OCI-LY1 (cell line): ENCODE measurements around the gene ALDH1A3.
A peak's percentile ranks its signal among the peaks of the same experiment; 100 is the strongest.

ENCODE experiments used
- H2AFZ ChIP-seq: fragments of 200-600 bp; sonication (generic), shearing (Covaris generic); 2 replicates; pipeline ENCODE4 v1.6.0; 2014; ENCODE audit warnings: antibody characterized with exemption, mild to moderate bottlenecking, low read length
- H3F3A ChIP-seq: fragments of 200-600 bp; sonication (generic), shearing (Covaris generic); 2 replicates; pipeline ENCODE4 v1.6.0; 2014; ENCODE audit warnings: mild to moderate bottlenecking, antibody characterized with exemption, low read length, moderate library complexity; ENCODE audit not compliant: insufficient read depth
- H3K27ac ChIP-seq: fragments of 200-600 bp; sonication (generic); 2 replicates; pipeline ENCODE4 v1.5.1; 2014; ENCODE audit warnings: low read length, mixed run types, mild to moderate bottlenecking, low read depth; ENCODE audit not compliant: poor library complexity, severe bottlenecking
- H3K27me3 ChIP-seq: fragments of 200-600 bp; sonication (generic); 2 replicates; pipeline ENCODE4 v1.6.0; 2014; ENCODE audit warnings: antibody characterized with exemption, mild to moderate bottlenecking, low read length, moderate library complexity; ENCODE audit not compliant: insufficient read depth
- H3K36me3 ChIP-seq: fragments of 200-600 bp; sonication (generic); 2 replicates; pipeline ENCODE4 v1.6.1; 2014; ENCODE audit warnings: mild to moderate bottlenecking, antibody characterized with exemption, low read length, moderate library complexity, mixed read lengths; ENCODE audit not compliant: insufficient read depth
- H3K4me1 ChIP-seq: fragments of 200-600 bp; sonication (generic); 2 replicates; pipeline ENCODE4 v1.5.1; 2014; ENCODE audit warnings: mild to moderate bottlenecking, low read length, moderate library complexity; ENCODE audit not compliant: insufficient read depth, severe bottlenecking
- H3K4me2 ChIP-seq: fragments of 200-600 bp; sonication (generic), shearing (Covaris generic); 2 replicates; pipeline ENCODE4 v1.6.1; 2014; ENCODE audit warnings: low read length
- H3K4me3 ChIP-seq: fragments of 200-600 bp; sonication (generic); 2 replicates; pipeline ENCODE4 v1.5.1; 2014; ENCODE audit warnings: low read length, low read depth, mild to moderate bottlenecking, mixed read lengths; ENCODE audit not compliant: poor library complexity, severe bottlenecking
- H3K79me2 ChIP-seq: fragments of 200-600 bp; shearing (Covaris generic); 2 replicates; pipeline ENCODE4 v1.6.1; 2016; ENCODE audit warnings: mixed run types, low read length, mixed read lengths; ENCODE audit not compliant: insufficient read depth
- H3K9ac ChIP-seq: fragments of 200-600 bp; sonication (generic), shearing (Covaris generic); 2 replicates; pipeline ENCODE4 v1.6.1; 2014; ENCODE audit warnings: mild to moderate bottlenecking, low read length, mixed read lengths
- H3K9me2 ChIP-seq: fragments of 200-600 bp; sonication (generic), shearing (Covaris generic); 2 replicates; pipeline ENCODE4 v1.6.1; 2014; ENCODE audit warnings: low read depth, mild to moderate bottlenecking, low read length, mixed read lengths
- H3K9me3 ChIP-seq: fragments of 200-600 bp; shearing (Covaris generic); 2 replicates; pipeline ENCODE4 v1.6.1; 2014; ENCODE audit warnings: low read length, mixed read lengths
- H4K20me1 ChIP-seq: fragments of 200-600 bp; sonication (generic), shearing (Covaris generic); 2 replicates; pipeline ENCODE4 v1.6.0; 2016; ENCODE audit warnings: mild to moderate bottlenecking, low read length; ENCODE audit not compliant: insufficient read depth
- EZH2 ChIP-seq: fragments of 200-600 bp; sonication (generic), shearing (Covaris generic); IDR thresholded peaks from 2 replicates; pipeline ENCODE4 v1.8.0; 2017; ENCODE audit warnings: borderline replicate concordance, mixed run types, mild to moderate bottlenecking, antibody characterized with exemption, low read length, moderate library complexity, mixed read lengths
- TF ChIP-seq, protein P1 (sequence below): fragments of 200-600 bp; sonication (generic), shearing (Covaris generic); IDR thresholded peaks from 2 replicates; pipeline ENCODE4 v1.5.1; 2017; ENCODE audit warnings: mild to moderate bottlenecking, antibody characterized with exemption, low read length, moderate library complexity, mixed read lengths

ALDH1A3 gene

DNA sequence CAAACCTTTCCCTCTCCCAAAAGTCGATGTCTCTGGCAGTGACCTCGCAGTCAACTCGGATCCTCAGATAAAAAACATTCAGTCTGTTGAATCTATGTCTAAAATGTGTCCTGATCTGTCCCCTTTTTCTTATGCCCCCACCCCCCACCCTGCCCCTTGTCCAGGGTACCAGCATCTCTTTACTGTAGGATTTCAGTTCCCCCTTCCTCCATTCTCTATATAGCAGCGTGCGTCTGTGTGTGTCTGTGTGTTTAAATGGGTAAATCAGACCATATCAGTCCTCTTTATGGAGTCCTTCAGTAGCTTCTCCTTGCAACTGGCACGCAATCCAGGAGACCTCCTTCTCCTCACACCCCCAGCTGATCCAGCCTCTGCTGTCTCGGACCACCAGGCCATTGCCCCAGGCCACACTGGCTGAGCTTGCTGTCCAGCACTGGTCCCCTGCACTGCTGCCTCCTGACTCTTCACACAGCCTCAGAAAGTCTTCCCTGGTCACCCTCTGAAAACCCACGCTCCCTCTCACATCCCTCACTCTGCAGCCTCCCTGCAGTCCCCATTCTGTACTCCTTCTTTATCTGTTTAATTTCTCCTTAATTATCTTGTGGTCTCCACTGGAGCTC is 41.0 kb downstream of the ALDH1A3 start:
- H3K4me2 ChIP-seq, result peak overlapping the region; percentile 76
- H3F3A ChIP-seq, result 0 out of 2 replicates have a peak, but pooled peaks cover 5% of the 10 kb centered on the region
- H3K27ac ChIP-seq, result peak overlapping the region; percentile 93
- H3K27me3 ChIP-seq, result no peaks in the 10 kb centered on the region
- H2AFZ ChIP-seq, result no peak overlapping the region
- peak overlapping the region; percentile 88 for H3K4me3 ChIP-seq
- H3K9me3 ChIP-seq, result no peaks in the 10 kb centered on the region; the same call in 1 of the 2 replicates
- H4K20me1 ChIP-seq, result no peaks in the 10 kb centered on the region
- peaks cover 27% of the 10 kb centered on the region for H3K79me2 ChIP-seq
- H3K9ac ChIP-seq, result peak overlapping the region; percentile 92
- TF ChIP-seq EZH2, result no peak
- TF ChIP-seq, protein P1, sequence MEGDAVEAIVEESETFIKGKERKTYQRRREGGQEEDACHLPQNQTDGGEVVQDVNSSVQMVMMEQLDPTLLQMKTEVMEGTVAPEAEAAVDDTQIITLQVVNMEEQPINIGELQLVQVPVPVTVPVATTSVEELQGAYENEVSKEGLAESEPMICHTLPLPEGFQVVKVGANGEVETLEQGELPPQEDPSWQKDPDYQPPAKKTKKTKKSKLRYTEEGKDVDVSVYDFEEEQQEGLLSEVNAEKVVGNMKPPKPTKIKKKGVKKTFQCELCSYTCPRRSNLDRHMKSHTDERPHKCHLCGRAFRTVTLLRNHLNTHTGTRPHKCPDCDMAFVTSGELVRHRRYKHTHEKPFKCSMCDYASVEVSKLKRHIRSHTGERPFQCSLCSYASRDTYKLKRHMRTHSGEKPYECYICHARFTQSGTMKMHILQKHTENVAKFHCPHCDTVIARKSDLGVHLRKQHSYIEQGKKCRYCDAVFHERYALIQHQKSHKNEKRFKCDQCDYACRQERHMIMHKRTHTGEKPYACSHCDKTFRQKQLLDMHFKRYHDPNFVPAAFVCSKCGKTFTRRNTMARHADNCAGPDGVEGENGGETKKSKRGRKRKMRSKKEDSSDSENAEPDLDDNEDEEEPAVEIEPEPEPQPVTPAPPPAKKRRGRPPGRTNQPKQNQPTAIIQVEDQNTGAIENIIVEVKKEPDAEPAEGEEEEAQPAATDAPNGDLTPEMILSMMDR, result no peak
- no peaks in the 10 kb centered on the region for H3K9me2 ChIP-seq
- H3K4me1 ChIP-seq, result peaks cover 71% of the 10 kb centered on the region
- peaks cover 50% of the 10 kb centered on the region for H3K36me3 ChIP-seq

DNA sequence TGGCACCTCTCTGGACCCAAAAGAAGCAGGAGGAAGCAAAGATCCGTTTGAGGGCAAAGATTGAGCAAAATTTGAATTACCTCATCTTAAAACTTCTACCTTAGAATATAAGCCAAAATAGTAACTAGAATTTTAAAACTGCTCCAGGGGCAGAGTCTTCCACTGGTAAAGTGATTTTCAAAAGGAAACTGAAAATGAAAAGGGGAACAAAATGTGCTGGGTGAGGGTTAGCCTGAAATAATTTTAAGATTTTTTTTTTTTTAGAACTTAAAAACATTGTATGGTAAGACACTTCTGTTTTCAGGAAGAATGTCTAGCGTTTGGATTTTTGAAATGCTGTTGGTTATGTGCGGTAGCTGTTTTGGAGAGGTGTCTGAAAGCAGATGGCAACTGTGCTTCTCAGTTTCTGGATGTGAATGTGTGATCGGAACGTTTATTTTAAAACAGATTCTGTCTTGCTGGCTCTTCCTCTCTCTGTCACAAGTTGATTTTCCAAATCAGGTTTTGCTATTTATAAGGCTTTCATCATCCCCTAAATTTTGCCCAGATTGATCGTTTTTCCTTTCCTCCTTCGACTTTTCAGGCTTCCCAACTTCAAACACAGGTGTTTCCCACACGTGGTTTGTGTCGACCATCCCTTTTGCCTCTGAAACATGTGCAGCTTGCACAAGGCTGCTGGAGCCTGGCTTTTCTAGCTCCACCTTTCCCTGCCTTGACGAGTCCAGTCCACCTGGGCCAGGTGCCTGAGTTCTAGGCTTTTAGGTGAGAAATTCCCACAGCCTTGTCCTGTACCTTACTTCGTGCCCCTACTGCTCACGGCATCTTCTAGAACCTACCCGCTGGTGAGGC is 42.8 kb downstream of the ALDH1A3 start:
- H3K4me1 ChIP-seq, result peaks cover 76% of the 10 kb centered on the region
- no peak for TF ChIP-seq EZH2
- TF ChIP-seq, protein P1, result no peak
- peaks cover 47% of the 10 kb centered on the region for H3K36me3 ChIP-seq
- H3F3A ChIP-seq, result 0 out of 2 replicates have a peak, but pooled peaks cover 10% of the 10 kb centered on the region
- H3K4me2 ChIP-seq, result peak overlapping the region; percentile 76
- H3K27me3 ChIP-seq, result no peaks in the 10 kb centered on the region
- peaks cover 27% of the 10 kb centered on the region for H3K79me2 ChIP-seq
- no peak overlapping the region for H2AFZ ChIP-seq
- no peaks in the 10 kb centered on the region for H3K9me3 ChIP-seq
- H3K27ac ChIP-seq, result peak overlapping the region; percentile 93
- H4K20me1 ChIP-seq, result no peaks in the 10 kb centered on the region
- H3K9ac ChIP-seq, result peak overlapping the region; percentile 92
- no peaks in the 10 kb centered on the region for H3K9me2 ChIP-seq
- peak overlapping the region; percentile 88 for H3K4me3 ChIP-seq

DNA sequence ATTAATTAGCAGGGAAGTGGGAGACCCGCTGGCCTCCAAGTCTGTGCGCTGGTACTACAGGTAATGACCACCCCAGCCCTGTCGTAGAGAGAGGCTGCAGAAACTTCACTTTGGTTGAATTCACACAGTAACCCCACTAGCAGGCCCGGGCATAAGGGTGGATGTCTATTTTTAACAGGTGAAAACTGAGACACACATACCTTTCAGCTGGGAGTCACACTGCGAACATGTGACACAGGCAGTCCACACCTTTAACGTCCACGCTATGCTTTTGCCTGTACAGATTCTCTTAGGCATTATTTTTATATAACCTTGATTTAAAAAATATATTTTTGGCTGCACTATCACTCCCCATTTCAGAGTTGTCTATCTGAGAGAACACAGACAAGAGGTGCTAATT is 43.4 kb downstream of the ALDH1A3 start:
- H3F3A ChIP-seq, result 0 out of 2 replicates have a peak, but pooled peaks cover 10% of the 10 kb centered on the region
- H3K4me2 ChIP-seq, result peak overlapping the region; percentile 76
- TF ChIP-seq EZH2, result no peak
- TF ChIP-seq, protein P1, result no peak
- peak overlapping the region; percentile 92 for H3K9ac ChIP-seq
- peaks cover 27% of the 10 kb centered on the region for H3K79me2 ChIP-seq
- peaks cover 77% of the 10 kb centered on the region for H3K4me1 ChIP-seq
- peaks cover 53% of the 10 kb centered on the region for H3K36me3 ChIP-seq
- no peaks in the 10 kb centered on the region for H3K9me3 ChIP-seq
- no peaks in the 10 kb centered on the region for H3K9me2 ChIP-seq
- peak overlapping the region; percentile 93 for H3K27ac ChIP-seq
- H3K27me3 ChIP-seq, result no peaks in the 10 kb centered on the region
- H3K4me3 ChIP-seq, result peak overlapping the region; percentile 88
- H2AFZ ChIP-seq, result no peak overlapping the region
- H4K20me1 ChIP-seq, result no peaks in the 10 kb centered on the region
